GM12878 (cell line): ENCODE results near the gene SMTNL2. TPM values are rescaled to one million over a fixed set of nuclear protein-coding genes. Genes with fewer than 3 reads are reported as not detected.

ENCODE experiments used
- ATAC-seq: fragments of 200-7000 bp; cut with Tn5 transposase; 3 replicates; pipeline ENCODE4 v1.9.1; 2020; ENCODE audit warnings: mild to moderate bottlenecking, moderate library complexity
- BruUV-seq: library from RNA; stranded (reverse); fragments of 400-500 nt; replicated peaks from 2 replicates; lab custom pipeline; 2021; lab: Mats Ljungman, UMichigan
- CTCF ChIA-PET: fragments of 300-600 bp; sonication (Branson Sonifier 250); formaldehyde crosslinking; extraction: SDS; loops from one replicate; lab custom pipeline; 2021; ENCODE audit warnings: inconsistent platforms; lab: Yijun Ruan, JAX
- POLR2A ChIA-PET: fragments of 350-600 bp; formaldehyde crosslinking; extraction: SDS; loops from one replicate; lab custom pipeline; 2021; ENCODE audit warnings: inconsistent platforms; lab: Charles Lee
- RAD21 ChIA-PET: fragments of 300-600 bp; sonication (Branson Sonifier 250); formaldehyde crosslinking; loops from one replicate; lab custom pipeline; 2023; ENCODE audit warnings: antibody characterized with exemption; ENCODE audit not compliant: unreplicated experiment; lab: Charles Lee
- SMC1A ChIA-PET: fragments of 300-600 bp; sonication (Branson Sonifier 250); formaldehyde crosslinking; loops from one replicate; lab custom pipeline; 2023; ENCODE audit not compliant: unreplicated experiment, uncharacterized antibody; lab: Charles Lee
- DNase-seq: peaks from one replicate; pipeline ENCODE4 v3.0.0-alpha.2; 2011; ENCODE audit warnings: low read depth, low spot score
- FAIRE-seq: peaks from 3 replicates; lab custom pipeline; 2011; peaks lifted over from hg19 to GRCh38; lab: Jason Lieb, UNC
- H2AFZ ChIP-seq: 2 replicates; pipeline ENCODE4 v1.6.0; 2011; ENCODE audit warnings: low read depth, low read length, control low read depth; ENCODE audit not compliant: control insufficient read depth
- H3K27ac ChIP-seq: 2 replicates; pipeline ENCODE4 v1.5.1; 2011; ENCODE audit warnings: control low read depth; ENCODE audit not compliant: control insufficient read depth, insufficient read depth
- H3K27me3 ChIP-seq, 2 experiments: replicated peaks in 1 of 2; 2 replicates each; pipeline versions ENCODE4 v1.6.0 to v1.6.1; 2011; ENCODE audit warnings: low read length in 1 of 2; ENCODE audit not compliant: control insufficient read depth in 2 of 2, insufficient read depth in 2 of 2
- H3K36me3 ChIP-seq, 2 experiments: 2 replicates each; pipeline ENCODE4 v1.5.1; 2011; ENCODE audit warnings: low read length in 1 of 2; ENCODE audit not compliant: control insufficient read depth in 2 of 2, insufficient read depth in 2 of 2
- H3K4me1 ChIP-seq: 2 replicates; pipeline ENCODE4 v1.6.1; 2011; ENCODE audit warnings: mild to moderate bottlenecking, low read length, moderate library complexity, mixed read lengths; ENCODE audit not compliant: control insufficient read depth, insufficient read depth
- H3K4me2 ChIP-seq: 2 replicates; pipeline ENCODE4 v1.6.0; 2011; ENCODE audit warnings: control low read depth; ENCODE audit not compliant: control insufficient read depth, insufficient read depth
- H3K4me3 ChIP-seq: fragments of 200-600 bp; sonication (generic); 2 replicates; pipeline ENCODE4 v1.5.1; 2016
- H3K79me2 ChIP-seq: 2 replicates; pipeline ENCODE4 v1.6.0; 2011; ENCODE audit warnings: low read length; ENCODE audit not compliant: control insufficient read depth, insufficient read depth
- H3K9ac ChIP-seq: 2 replicates; pipeline ENCODE4 v1.8.0; 2011; ENCODE audit warnings: low read length, control low read depth, mixed read lengths; ENCODE audit not compliant: control insufficient read depth, insufficient read depth
- H3K9me3 ChIP-seq: replicated peaks from 3 replicates; pipeline ENCODE4 v1.5.1; 2011; ENCODE audit warnings: mild to moderate bottlenecking, low read length; ENCODE audit not compliant: control insufficient read depth, insufficient read depth
- H4K20me1 ChIP-seq: 2 replicates; pipeline ENCODE4 v1.6.0; 2011; ENCODE audit not compliant: control insufficient read depth, insufficient read depth
- BRCA1 ChIP-seq: IDR thresholded peaks from 2 replicates; pipeline ENCODE4 v1.6.1; 2011; ENCODE audit warnings: low read depth, low read length, improper control_type of control experiment
- CREM ChIP-seq: IDR thresholded peaks from 2 replicates; pipeline ENCODE4 v1.6.1; 2014; ENCODE audit warnings: antibody characterized with exemption, low read depth
- ETV6 ChIP-seq, 2 experiments: fragments of 450-650 bp in 1 of 2; IDR thresholded peaks in 1 of 2; conservative IDR thresholded peaks in 1 of 2; 2 replicates each; pipeline ENCODE4 v1.6.1; 2014; ENCODE audit warnings: antibody characterized with exemption in 1 of 2, borderline replicate concordance in 1 of 2, low read depth in 1 of 2, mild to moderate bottlenecking in 1 of 2, moderate library complexity in 1 of 2
- GATAD2B ChIP-seq: fragments of 450-650 bp; conservative IDR thresholded peaks from 2 replicates; pipeline ENCODE4 v1.6.1; 2017; ENCODE audit warnings: low read depth, mild to moderate bottlenecking, moderate library complexity
- HSF1 ChIP-seq: fragments of 150-350 bp; IDR thresholded peaks from 2 replicates; pipeline ENCODE4 v1.6.1; 2014; ENCODE audit warnings: mild to moderate bottlenecking, low read depth, low read length
- MYC ChIP-seq: IDR thresholded peaks from 2 replicates; pipeline ENCODE4 v1.6.1; 2011; ENCODE audit warnings: mild to moderate bottlenecking, low read length, moderate library complexity, inconsistent platforms; ENCODE audit not compliant: insufficient read depth, insufficient replicate concordance, insufficient read length, severe bottlenecking
- RAD51 ChIP-seq: fragments of 450-650 bp; IDR thresholded peaks from 2 replicates; pipeline ENCODE4 v1.6.1; 2016; ENCODE audit warnings: moderate library complexity, mild to moderate bottlenecking, inconsistent platforms
- RB1 ChIP-seq: fragments of 450-650 bp; formaldehyde crosslinking; IDR thresholded peaks from 2 replicates; pipeline ENCODE4 v1.6.1; 2017; ENCODE audit warnings: mild to moderate bottlenecking, borderline replicate concordance
- RCOR1 ChIP-seq: conservative IDR thresholded peaks from 2 replicates; pipeline ENCODE4 v1.6.1; 2012; ENCODE audit warnings: low read depth, low read length, improper control_type of control experiment
- SIN3A ChIP-seq: IDR thresholded peaks from 2 replicates; pipeline ENCODE4 v1.6.1; 2012; ENCODE audit warnings: low read depth, low read length, improper control_type of control experiment
- SMAD5 ChIP-seq: IDR thresholded peaks from 2 replicates; pipeline ENCODE4 v1.6.1; 2016; ENCODE audit warnings: antibody characterized with exemption, low read depth
- SREBF2 ChIP-seq: IDR thresholded peaks from 2 replicates; pipeline ENCODE4 v1.6.1; 2012; ENCODE audit warnings: mild to moderate bottlenecking, low read length
- ZNF207 ChIP-seq: fragments of 450-650 bp; IDR thresholded peaks from 2 replicates; pipeline ENCODE4 v1.6.1; 2014; ENCODE audit warnings: antibody characterized with exemption, mild to moderate bottlenecking, borderline replicate concordance
- ZNF24 ChIP-seq: fragments of 450-650 bp; IDR thresholded peaks from 2 replicates; pipeline ENCODE4 v1.6.1; 2017; ENCODE audit warnings: antibody characterized with exemption, mild to moderate bottlenecking
- WGBS: methylation state at CpG from one replicate; pipeline ENCODE4 v1.1.6; 2016; ENCODE audit warnings: low lambda C conversion rate; ENCODE audit not compliant: insufficient replicate concordance, insufficient coverage; ENCODE audit errors: missing lambda C conversion rate; 5-methylcytosine and 5-hydroxymethylcytosine counted together
- in situ Hi-C: fragments of 300-500 bp; cut with MboI; formaldehyde crosslinking; loops from 9 replicates; pipeline ENCODE4 v1.14.3; 2018; ENCODE audit warnings: mixed read lengths
- intact Hi-C: fragments of 100-400 bp; cut with micrococcal nuclease; formaldehyde crosslinking; loops from one replicate; pipeline ENCODE4 v1.14.2; 2022; ENCODE audit not compliant: unreplicated experiment
- polyA plus RNA-seq, 11 experiments: library from polyadenylated mRNA; depleted of rRNA in 4 of 11; unstranded in 6 of 11; stranded (reverse) in 5 of 11; fragments of >200 nt; fragmentation: Nextera tagmentation in 4 of 11; fragmentation: Illumina TruSeq in 1 of 11; extraction: Ambion mirVana in 4 of 11; extraction: Trizol in 1 of 11; gene quantifications; 1 replicate in 1 of 11; 2 replicates in 10 of 11; pipeline versions ENCODE4 v1.2.1 to v1.2.3, GENCODE V29; 2011 to 2016; ENCODE audit warnings: inconsistent platforms in 2 of 11, missing spikeins in 2 of 11, low read depth in 1 of 11
- total RNA-seq, 4 experiments: library from RNA; depleted of rRNA in 3 of 4; stranded (reverse); fragments of >200 nt in 3 of 4; fragmentation: Illumina TruSeq in 1 of 4; extraction: Trizol in 1 of 4; gene quantifications; 2 replicates each; pipeline versions ENCODE4 v1.2.1 to v1.2.3, GENCODE V29; 2013 to 2021
- TF ChIP-seq, protein P1 (sequence below): fragments of 450-650 bp; IDR thresholded peaks from 2 replicates; pipeline ENCODE4 v1.6.1; 2017; ENCODE audit warnings: mild to moderate bottlenecking, moderate library complexity

SMTNL2 gene
- total and polyA plus RNA-seq, 10 of the 15 experiments (the other 5 are each of a cell fraction or from before 2014, with no cell fraction given): not detected

GRCh38 chr17:4537451-4538235 lies 46.7 kb upstream of the SMTNL2 start (continued):
- no peak for TF ChIP-seq ETV6 (conservative IDR thresholded peaks at IDR 0.05 in 1 of 2, IDR thresholded peaks at IDR 0.05 in 1 of 2; ENCODE audit: borderline replicate concordance in 1 of 2, low read depth in 1 of 2)

DNA sequence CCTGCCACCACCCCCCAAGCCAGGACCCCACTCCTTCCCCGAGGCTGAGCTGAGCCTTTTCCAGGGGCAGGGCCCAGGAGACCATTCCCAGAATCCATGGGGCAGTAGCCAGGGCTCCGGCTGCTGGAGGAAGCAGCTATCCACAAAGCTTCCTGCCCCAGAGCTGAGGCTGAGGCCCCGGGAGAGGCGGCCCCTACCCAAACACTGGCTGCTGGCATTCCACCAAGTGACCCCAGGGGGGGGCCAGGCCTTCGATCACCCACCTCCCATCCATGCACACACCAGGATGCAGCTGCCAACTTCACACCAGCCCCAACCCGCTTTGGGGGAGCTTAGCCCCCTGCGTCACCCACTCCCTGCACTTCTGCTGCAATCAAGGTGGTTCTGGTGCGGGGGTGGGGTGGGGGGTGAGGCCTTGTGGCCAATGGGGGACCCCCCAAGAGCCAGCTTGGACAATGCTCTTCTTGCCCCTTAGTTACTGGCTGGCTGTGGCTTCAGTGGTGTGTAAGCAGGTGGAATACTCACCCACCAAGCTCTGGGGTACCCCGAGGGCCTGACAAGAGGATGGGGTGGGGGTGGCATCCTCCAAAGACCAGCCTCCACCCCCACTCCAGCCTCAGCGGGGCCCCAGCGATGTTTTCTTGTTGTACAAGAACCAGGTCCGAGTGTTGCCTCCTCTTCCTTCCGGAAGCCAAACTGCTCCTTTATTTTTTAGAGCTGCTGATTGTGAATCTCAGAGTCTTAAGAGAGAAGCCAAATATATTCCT lies 45.9 kb upstream of the SMTNL2 start:
- Histone ChIP-seq H3K9me3 (no peaks in the 10 kb centered on the region), H3K4me2 (no peak overlapping the region), H3K79me2 (no peaks in the 10 kb centered on the region), H2AFZ (no peak overlapping the region), H3K27ac (no peak overlapping the region), H3K36me3 (peaks cover 0 to 36% of the 10 kb centered on the region in 2 experiments; a peak in 3 of 4 replicates), H3K9ac (no peak overlapping the region), H3K4me1 (no peaks in the 10 kb centered on the region), H4K20me1 (no peaks in the 10 kb centered on the region), H3K4me3 (no peak overlapping the region), H3K27me3 (no peaks in the 10 kb centered on the region)
- SMC1A ChIA-PET: interaction anchor here (0.8 kb wide), 1 partner anchor 24 kb away, joined by 3 read pairs; no protein-coding TSS in a partner anchor
- FAIRE-seq: no peak
- no peak for ATAC-seq
- 84% methylated on average over 12 of the region's 13 CpGs for WGBS
- CTCF ChIA-PET: interaction anchor here (1.0 to 1.7 kb wide), 2 partner anchors 28 to 118 kb away, joined by 3 to 4 read pairs; no protein-coding TSS in a partner anchor
- RAD21 ChIA-PET: interaction anchor here (1.1 kb wide), 1 partner anchor 116 kb away, joined by 4 read pairs; no protein-coding TSS in a partner anchor
- POLR2A ChIA-PET: interaction anchor here (0.6 kb wide), 1 partner anchor 162 kb away, joined by 3 read pairs; no protein-coding TSS in a partner anchor
- no TSS peak for BruUV-seq
- intact Hi-C loops: no loop called here
- in situ Hi-C loops: no loop called here
- DNase-seq: no peak
- TF ChIP-seq RB1 (no peak), SREBF2 (no peak), GATAD2B (no peak), BRCA1 (no peak), SIN3A (no peak), MYC (no peak), SMAD5 (no peak), HSF1 (no peak), ZNF207 (no peak), CREM (no peak), ZNF24 (no peak), RCOR1 (no peak), RAD51 (no peak)
- TF ChIP-seq, protein P1, sequence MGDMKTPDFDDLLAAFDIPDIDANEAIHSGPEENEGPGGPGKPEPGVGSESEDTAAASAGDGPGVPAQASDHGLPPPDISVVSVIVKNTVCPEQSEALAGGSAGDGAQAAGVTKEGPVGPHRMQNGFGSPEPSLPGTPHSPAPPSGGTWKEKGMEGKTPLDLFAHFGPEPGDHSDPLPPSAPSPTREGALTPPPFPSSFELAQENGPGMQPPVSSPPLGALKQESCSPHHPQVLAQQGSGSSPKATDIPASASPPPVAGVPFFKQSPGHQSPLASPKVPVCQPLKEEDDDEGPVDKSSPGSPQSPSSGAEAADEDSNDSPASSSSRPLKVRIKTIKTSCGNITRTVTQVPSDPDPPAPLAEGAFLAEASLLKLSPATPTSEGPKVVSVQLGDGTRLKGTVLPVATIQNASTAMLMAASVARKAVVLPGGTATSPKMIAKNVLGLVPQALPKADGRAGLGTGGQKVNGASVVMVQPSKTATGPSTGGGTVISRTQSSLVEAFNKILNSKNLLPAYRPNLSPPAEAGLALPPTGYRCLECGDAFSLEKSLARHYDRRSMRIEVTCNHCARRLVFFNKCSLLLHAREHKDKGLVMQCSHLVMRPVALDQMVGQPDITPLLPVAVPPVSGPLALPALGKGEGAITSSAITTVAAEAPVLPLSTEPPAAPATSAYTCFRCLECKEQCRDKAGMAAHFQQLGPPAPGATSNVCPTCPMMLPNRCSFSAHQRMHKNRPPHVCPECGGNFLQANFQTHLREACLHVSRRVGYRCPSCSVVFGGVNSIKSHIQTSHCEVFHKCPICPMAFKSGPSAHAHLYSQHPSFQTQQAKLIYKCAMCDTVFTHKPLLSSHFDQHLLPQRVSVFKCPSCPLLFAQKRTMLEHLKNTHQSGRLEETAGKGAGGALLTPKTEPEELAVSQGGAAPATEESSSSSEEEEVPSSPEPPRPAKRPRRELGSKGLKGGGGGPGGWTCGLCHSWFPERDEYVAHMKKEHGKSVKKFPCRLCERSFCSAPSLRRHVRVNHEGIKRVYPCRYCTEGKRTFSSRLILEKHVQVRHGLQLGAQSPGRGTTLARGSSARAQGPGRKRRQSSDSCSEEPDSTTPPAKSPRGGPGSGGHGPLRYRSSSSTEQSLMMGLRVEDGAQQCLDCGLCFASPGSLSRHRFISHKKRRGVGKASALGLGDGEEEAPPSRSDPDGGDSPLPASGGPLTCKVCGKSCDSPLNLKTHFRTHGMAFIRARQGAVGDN: no peak
